GM12891 (cell line): ENCODE data around the gene GARIN5A. TPM values are rescaled to one million over a fixed set of nuclear protein-coding genes. Genes with fewer than 3 reads are reported as not detected.

ENCODE experiments used
- DNase-seq: peaks from one replicate; pipeline ENCODE4 v3.0.0; 2011; ENCODE audit warnings: low spot score; ENCODE audit not compliant: insufficient read length
- FAIRE-seq: peaks from 2 replicates; lab custom pipeline; 2011; peaks lifted over from hg19 to GRCh38; lab: Jason Lieb, UNC
- PAX5 ChIP-seq: IDR thresholded peaks from 2 replicates; pipeline ENCODE4 v1.6.1; 2011; ENCODE audit warnings: low read length, moderate library complexity, mild to moderate bottlenecking; ENCODE audit not compliant: insufficient read depth, severe bottlenecking
- POLR2A ChIP-seq: IDR thresholded peaks from 2 replicates; pipeline ENCODE4 v1.6.1; 2011; ENCODE audit warnings: low read depth, low read length, control low read depth
- POLR2AphosphoS5 ChIP-seq: IDR thresholded peaks from 2 replicates; pipeline ENCODE4 v1.6.1; 2011; ENCODE audit warnings: low read depth, low read length, control low read depth
- POU2F2 ChIP-seq: IDR thresholded peaks from 2 replicates; pipeline ENCODE4 v1.6.1; 2011; ENCODE audit warnings: low read depth, mild to moderate bottlenecking, control low read depth, low read length, moderate library complexity
- SPI1 ChIP-seq: IDR thresholded peaks from 2 replicates; pipeline ENCODE4 v1.6.1; 2011; ENCODE audit warnings: low read depth, low read length, control low read depth
- TAF1 ChIP-seq: IDR thresholded peaks from 2 replicates; pipeline ENCODE4 v1.6.1; 2011; ENCODE audit warnings: low read depth, low read length, control low read depth
- polyA plus RNA-seq: library from polyadenylated mRNA; unstranded; fragments of >200 nt; gene quantifications from one replicate; pipeline ENCODE4 v1.2.1, GENCODE V29; 2012; ENCODE audit warnings: low read depth, missing spikeins, inconsistent platforms; ENCODE audit not compliant: missing spikeins

GARIN5A gene
- polyA plus RNA-seq: 0.33 TPM

GRCh38 chr19:50476224-50476906 lies at the start of gene GARIN5A, which contains the start of gene EMC10:
GARIN5A (minus strand) TSS chr19:50476848; CDS start chr19:50476388, 460 bp downstream.
EMC10 (plus strand) TSS chr19:50476507; CDS start chr19:50476545, 38 bp downstream.
- DNase-seq: peak; percentile 100
- FAIRE-seq: peak; percentile 91

GRCh38 chr19:50522881-50523280 lies 46.2 kb upstream of the GARIN5A start:
- TF ChIP-seq SPI1: no peak
- TF ChIP-seq POLR2A: no peak
- no peak for FAIRE-seq
- DNase-seq: no peak

More at GRCh38 chr19:50476224-50476906, at the start of gene GARIN5A, which contains the start of gene EMC10:
- TF ChIP-seq POU2F2: peak; percentile 81
- no peak for TF ChIP-seq PAX5
- 0 out of 2 replicates have a peak, but pooled peaks have one; percentile 20 for TF ChIP-seq SPI1
- peak; percentile 98 for TF ChIP-seq POLR2AphosphoS5
- peak; percentile 92 for TF ChIP-seq TAF1
- peak; percentile 97 for TF ChIP-seq POLR2A

DNA sequence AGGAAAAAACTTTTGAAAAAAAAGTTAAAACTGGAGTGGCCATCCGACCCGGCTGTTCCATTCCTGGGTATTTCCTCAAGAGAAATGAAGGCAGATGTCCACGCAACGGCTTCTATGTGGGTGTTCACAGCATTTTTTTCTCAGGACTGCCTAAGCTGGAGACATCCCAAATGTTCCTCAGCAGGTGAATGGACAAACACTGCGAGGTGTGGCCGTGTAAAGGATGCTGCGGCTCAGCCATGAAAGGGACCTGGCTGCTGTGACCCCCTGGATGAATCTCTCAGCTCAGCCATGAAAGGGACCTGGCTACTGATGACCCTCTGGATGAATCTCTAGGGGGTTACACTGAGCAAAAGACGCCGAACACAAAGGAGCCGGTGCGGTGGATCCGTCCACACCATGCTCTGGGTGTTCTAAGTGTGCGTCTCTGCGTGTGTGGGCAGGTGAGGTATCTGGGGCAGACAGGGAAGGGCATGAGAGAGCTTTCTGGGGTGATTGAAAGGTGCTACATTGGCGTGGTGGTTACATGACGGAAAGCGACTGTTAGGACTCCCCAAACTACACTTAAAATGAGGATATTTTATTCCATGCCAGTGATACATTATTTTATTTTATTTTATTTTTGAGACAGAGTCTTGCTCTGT lies 44.3 kb upstream of the GARIN5A start:
- TF ChIP-seq TAF1 (no peak), POLR2AphosphoS5 (no peak), PAX5 (no peak), POLR2A (no peak), SPI1 (no peak), POU2F2 (no peak)
- FAIRE-seq (no peak), DNase-seq (no peak)

DNA sequence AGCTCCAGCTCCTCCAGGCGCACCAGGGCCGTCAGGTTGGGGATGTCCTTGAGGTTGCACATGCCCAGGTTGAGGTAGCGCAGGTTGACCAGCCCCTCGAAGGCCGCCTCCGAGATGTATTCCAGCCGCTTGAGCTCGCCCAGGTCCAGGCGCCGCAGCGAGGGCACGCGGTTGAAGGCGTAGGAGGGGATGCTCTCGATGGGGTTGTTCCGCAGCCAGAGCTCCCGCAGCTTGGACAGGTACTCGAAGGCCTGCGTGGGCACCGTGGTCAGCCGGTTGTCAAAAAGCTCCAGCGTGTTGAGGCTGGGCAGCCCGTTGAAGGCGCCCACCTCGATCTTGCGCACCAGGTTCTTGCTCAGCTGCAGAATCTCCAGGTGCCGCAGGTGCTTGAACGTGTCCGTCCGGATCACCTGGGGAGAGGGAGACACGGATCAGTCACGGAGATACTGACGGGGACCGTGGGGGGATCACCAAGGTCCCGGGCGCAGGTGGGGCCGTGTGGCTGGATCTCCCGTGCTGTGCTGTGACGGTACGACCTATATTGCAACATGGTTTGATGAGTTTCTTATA lies 42.4 kb upstream of the GARIN5A start:
- no peak for DNase-seq
- TF ChIP-seq PAX5: no peak
- TF ChIP-seq TAF1: no peak
- TF ChIP-seq SPI1: no peak
- no peak for TF ChIP-seq POLR2A
- TF ChIP-seq POLR2AphosphoS5: no peak
- TF ChIP-seq POU2F2: no peak
- no peak for FAIRE-seq

DNA sequence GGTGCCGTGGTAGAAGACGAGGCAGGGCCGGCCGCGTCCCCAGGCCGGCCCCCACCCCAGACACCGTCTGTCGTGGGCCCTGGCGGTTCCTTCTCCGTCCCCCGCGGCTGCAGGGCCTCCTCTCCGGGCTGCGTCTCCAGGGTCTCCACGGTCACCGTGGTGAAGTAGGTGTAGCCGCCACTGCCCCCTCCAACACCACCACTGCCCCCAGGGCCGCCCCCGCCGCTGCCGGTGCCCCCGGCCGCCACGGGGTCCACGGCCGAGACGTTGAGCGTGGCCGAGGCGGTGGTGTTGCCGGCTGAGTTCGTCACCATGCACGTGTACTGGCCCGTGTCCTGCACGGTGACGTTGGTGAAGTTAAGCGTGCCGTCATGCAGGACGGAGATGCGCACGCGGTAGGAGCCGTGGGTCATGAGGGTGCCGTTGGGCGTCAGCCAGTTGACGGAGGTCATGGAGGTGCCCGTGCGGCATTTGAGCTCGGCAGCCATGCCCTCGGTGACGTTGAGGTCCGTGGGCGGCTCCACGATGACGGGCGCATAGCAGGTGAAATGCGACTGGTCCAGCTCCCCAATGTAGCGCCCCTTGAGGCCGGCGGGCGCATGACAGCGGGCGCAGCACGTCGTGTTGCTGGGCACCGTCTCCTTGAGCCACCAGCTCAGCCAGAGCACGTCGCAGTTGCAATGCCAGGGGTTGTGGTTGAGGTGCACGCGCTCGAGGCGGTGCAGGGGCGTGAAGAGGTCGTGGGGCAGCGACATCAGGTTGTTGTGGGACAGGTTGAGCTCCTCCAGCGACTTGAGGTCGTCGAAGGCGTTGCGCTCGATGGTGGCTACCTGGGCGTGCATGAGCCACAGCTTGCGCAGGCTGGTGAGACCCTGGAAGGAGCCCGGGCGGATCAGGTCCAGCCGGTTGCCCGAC lies 41.7 kb upstream of the GARIN5A start:
- TF ChIP-seq POLR2AphosphoS5: no peak
- no peak for TF ChIP-seq POLR2A
- TF ChIP-seq PAX5: no peak
- TF ChIP-seq TAF1: no peak
- TF ChIP-seq SPI1: no peak
- TF ChIP-seq POU2F2: no peak
- DNase-seq: no peak
- no peak for FAIRE-seq

- DNase-seq (no peak), FAIRE-seq (no peak)
- TF ChIP-seq PAX5 (no peak), POU2F2 (no peak), SPI1 (no peak), POLR2AphosphoS5 (no peak), POLR2A (no peak), TAF1 (no peak)
Observed at GRCh38 chr19:50517704-50518075, 41.0 kb upstream of the GARIN5A start.

GRCh38 chr19:50516964-50517703 lies 40.5 kb upstream of the GARIN5A start:
- no peak for FAIRE-seq

DNA sequence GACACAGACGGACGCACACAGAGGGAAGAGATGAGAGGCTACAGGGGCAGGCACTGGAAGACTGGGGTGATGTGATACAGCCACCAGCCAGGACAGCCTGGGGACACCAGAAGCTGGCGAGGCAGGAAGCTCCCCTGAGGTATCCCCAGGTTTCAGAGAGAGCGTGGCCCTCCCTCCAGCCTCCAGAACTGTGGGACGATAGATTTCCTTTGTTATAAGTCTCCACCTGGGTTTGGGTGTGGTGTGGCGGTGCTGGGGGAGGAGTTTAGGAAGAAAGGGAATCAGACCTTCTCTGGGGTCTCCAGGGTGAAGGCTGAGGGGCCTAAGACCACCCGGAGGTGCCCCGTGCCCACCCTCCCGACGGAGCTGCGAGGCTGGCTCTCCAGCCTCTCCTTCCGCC lies 39.8 kb upstream of the GARIN5A start:
- DNase-seq (no peak), FAIRE-seq (no peak)
- TF ChIP-seq SPI1 (no peak), POLR2AphosphoS5 (no peak), PAX5 (no peak), POU2F2 (no peak), TAF1 (no peak), POLR2A (no peak)

More at GRCh38 chr19:50516964-50517703, 40.5 kb upstream of the GARIN5A start:
- no peak for DNase-seq
- TF ChIP-seq SPI1 (no peak), PAX5 (no peak), POLR2A (no peak), TAF1 (no peak)
